HG03139 (cell line): ENCODE measurements around the gene PGC.

Source experiments
- ATAC-seq: cut with Tn5 transposase; IDR thresholded peaks from one replicate; pipeline ENCODE4 v1.9.1; 2021; ENCODE audit not compliant: unreplicated experiment

PGC gene

GRCh38 chr6:41750374-41750773 lies 3.2 kb upstream of the PGC start:
- no peak for ATAC-seq

- no peak for ATAC-seq
These were observed 1.3 kb upstream of the PGC start for GRCh38 chr6:41748542-41748941.

GRCh38 chr6:41748102-41748477 lies 893 bp upstream of the PGC start:
- ATAC-seq: no peak

- no peak for ATAC-seq
These were observed 1.1 kb downstream of the PGC start for GRCh38 chr6:41746107-41746506.

GRCh38 chr6:41744236-41744787 lies 2.9 kb downstream of the PGC start:
- ATAC-seq: no peak

- no peak for ATAC-seq
These were observed 3.6 kb downstream of the PGC start for GRCh38 chr6:41743406-41744235.

GRCh38 chr6:41741625-41742490 lies 5.3 kb downstream of the PGC start:
- no peak for ATAC-seq

- no peak for ATAC-seq
These were observed 6.6 kb downstream of the PGC start for GRCh38 chr6:41740366-41741162.

- no peak for ATAC-seq
These were observed 8.2 kb downstream of the PGC start for GRCh38 chr6:41739041-41739440.

GRCh38 chr6:41737591-41738130 lies 9.5 kb downstream of the PGC start:
- no peak for ATAC-seq

- ATAC-seq: no peak
These were observed 10.2 kb downstream of the PGC start for GRCh38 chr6:41736800-41737555.

- no peak for ATAC-seq
These were observed 10.9 kb downstream of the PGC start for GRCh38 chr6:41736186-41736733.

GRCh38 chr6:41735427-41736185 lies 11.6 kb downstream of the PGC start, which contains the start of gene TFEB:
Gene TFEB, minus strand, starts transcription at chr6:41735608. Its CDS starts 44,395 bp downstream, at chr6:41691213.
- ATAC-seq: peak; percentile 45

GRCh38 chr6:41734666-41735426 lies 12.4 kb downstream of the PGC start:
- ATAC-seq: peak; percentile 17

GRCh38 chr6:41733707-41734665 lies 13.2 kb downstream of the PGC start:
- peak; percentile 43 for ATAC-seq

- ATAC-seq: no peak
These were observed 13.9 kb downstream of the PGC start for GRCh38 chr6:41733360-41733706.
